ENCODE results near the gene SLC22A8. TPM values are rescaled to one million over a fixed set of nuclear protein-coding genes. Genes with fewer than 3 reads are reported as not detected.

SLC22A8 gene
- total RNA-seq, 2 donors from 2014 or later, result not detected

DNA sequence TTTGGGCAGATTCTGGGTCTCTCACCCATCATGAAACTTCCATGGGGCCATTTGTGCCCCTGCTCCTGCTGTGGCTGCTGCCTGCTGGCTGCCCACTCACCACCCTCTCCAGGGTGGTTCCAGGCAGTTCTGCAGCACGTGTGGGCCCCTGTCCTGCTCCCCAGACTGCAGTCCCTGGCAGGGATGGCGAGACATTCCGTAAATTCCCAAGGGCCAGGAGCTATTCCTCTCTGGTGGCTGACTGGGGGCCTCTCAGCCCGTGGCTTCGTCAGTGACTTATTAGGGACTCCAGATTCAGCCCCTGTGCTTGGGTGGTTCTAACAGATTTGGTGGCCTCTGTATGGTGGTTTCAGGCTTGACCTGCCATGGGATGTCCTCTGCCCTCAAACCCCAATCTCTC, 3.9 kb upstream of the SLC22A8 start:
- Histone ChIP-seq H3K4me3 (no peak overlapping the region), H3K36me3 (replicated peaks in 1 of 2; ENCODE audit: insufficient read depth in 1 of 2, low read depth in 2 of 2) (no peaks in the 10 kb centered on the region), H3K9me3 (no peaks in the 10 kb centered on the region), H3K27me3 (no peaks in the 10 kb centered on the region), H3K4me1 (no peaks in the 10 kb centered on the region), H3K27ac (no peak overlapping the region)
- WGBS, 2 donors, result 67 to 83% methylated on average over 1 to 5 of the region's 5 CpGs
- DNase-seq, result no peak
- intact Hi-C loops (cut with DNase I), result no loop called here
- ATAC-seq, result no peak
- no peak for TF ChIP-seq POLR2A (IDR thresholded peaks at IDR 0.05)
- TF ChIP-seq, protein P1, sequence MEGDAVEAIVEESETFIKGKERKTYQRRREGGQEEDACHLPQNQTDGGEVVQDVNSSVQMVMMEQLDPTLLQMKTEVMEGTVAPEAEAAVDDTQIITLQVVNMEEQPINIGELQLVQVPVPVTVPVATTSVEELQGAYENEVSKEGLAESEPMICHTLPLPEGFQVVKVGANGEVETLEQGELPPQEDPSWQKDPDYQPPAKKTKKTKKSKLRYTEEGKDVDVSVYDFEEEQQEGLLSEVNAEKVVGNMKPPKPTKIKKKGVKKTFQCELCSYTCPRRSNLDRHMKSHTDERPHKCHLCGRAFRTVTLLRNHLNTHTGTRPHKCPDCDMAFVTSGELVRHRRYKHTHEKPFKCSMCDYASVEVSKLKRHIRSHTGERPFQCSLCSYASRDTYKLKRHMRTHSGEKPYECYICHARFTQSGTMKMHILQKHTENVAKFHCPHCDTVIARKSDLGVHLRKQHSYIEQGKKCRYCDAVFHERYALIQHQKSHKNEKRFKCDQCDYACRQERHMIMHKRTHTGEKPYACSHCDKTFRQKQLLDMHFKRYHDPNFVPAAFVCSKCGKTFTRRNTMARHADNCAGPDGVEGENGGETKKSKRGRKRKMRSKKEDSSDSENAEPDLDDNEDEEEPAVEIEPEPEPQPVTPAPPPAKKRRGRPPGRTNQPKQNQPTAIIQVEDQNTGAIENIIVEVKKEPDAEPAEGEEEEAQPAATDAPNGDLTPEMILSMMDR (IDR thresholded peaks at IDR 0.05), result no peak

DNA sequence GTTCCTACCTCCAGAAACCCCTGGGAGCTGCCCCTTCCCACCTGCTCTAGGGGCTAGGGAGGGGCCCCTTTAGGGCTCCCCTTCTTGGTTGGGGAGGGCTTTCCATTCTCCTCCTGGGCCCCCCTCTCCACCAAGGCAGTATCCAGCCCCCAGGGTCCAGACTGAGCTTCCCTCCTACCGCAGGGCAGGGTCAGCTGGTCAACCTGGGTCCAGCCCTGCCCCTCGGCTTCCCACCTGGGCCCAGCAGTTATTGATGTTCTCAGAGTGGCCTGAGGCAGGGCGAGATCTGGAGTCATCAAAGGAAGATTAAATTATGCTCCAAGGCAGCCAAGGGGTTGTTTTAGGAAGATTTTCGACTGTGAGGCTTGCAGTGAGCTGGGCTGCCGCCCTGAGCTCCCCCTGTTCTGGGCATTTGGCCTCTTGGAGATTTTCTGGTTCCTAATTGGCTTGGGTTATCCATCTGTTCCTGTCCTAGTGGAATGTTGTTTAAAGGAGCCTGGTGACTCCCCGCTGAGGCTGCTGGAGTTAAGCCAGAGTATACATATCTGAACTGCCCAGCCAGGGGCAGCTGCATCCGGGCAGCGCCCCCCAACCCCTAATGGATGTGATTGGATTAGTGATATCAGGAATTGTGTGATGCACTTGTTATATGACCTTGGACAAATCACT, 1.8 kb upstream of the SLC22A8 start:
- H3K27ac ChIP-seq, result no peak overlapping the region
- no peaks in the 10 kb centered on the region for H3K36me3 ChIP-seq (replicated peaks in 1 of 2; ENCODE audit: insufficient read depth in 1 of 2, low read depth in 2 of 2)
- no peaks in the 10 kb centered on the region for H3K27me3 ChIP-seq
- H3K4me1 ChIP-seq, result no peaks in the 10 kb centered on the region
- TF ChIP-seq, protein P1 (IDR thresholded peaks at IDR 0.05), result no peak
- no peak for TF ChIP-seq POLR2A (IDR thresholded peaks at IDR 0.05)
- WGBS, 2 donors, result 22 to 41% methylated on average over 7 to 8 of the region's 8 CpGs
- DNase-seq (no peak), ATAC-seq (no peak)
- H3K4me3 ChIP-seq, result no peak overlapping the region
- intact Hi-C loops (cut with DNase I), result no loop called here
- no peaks in the 10 kb centered on the region for H3K9me3 ChIP-seq

GRCh38 chr11:63014408-63015055, 1.1 kb downstream of the SLC22A8 start:
- TF ChIP-seq POLR2A (IDR thresholded peaks at IDR 0.05), result no peak
- TF ChIP-seq, protein P1 (IDR thresholded peaks at IDR 0.05), result no peak
- Histone ChIP-seq H3K4me1 (no peaks in the 10 kb centered on the region), H3K27me3 (no peaks in the 10 kb centered on the region), H3K27ac (no peak overlapping the region), H3K4me3 (no peak overlapping the region), H3K36me3 (replicated peaks in 1 of 2; ENCODE audit: insufficient read depth in 1 of 2, low read depth in 2 of 2) (no peaks in the 10 kb centered on the region), H3K9me3 (no peaks in the 10 kb centered on the region)
- DNase-seq (no peak), ATAC-seq (no peak)
- WGBS, 2 donors, result 90% methylated on average over 8 to 13 of the region's 13 CpGs
- intact Hi-C loops (cut with DNase I), result no loop called here

DNA sequence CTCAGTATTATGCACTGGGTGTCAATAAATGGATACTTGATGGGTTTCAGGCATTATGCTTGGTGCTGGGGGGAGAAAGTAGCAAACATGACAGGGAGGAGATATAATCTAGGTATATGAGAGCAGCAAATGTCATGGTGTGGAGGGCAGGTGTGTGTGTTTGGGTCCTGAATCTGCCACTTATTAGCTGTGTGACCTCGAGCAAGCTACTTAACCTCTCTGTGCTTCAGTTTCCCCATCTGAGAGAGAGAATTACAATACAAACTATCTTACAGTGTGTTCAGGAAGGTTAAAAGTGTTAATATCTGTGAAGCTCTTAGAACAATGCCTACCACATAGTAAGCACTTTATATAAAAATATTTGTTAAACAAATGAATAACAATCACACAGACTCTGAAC, 2.8 kb downstream of the SLC22A8 start:
- intact Hi-C loops (cut with DNase I), result no loop called here
- ATAC-seq, result no peak

More for the DNA sequence above, 2.8 kb downstream of the SLC22A8 start:
- no peaks in the 10 kb centered on the region for H3K4me1 ChIP-seq
- 55 to 64% methylated on average over 1 of the region's 1 CpG for WGBS, 2 donors
- no peak overlapping the region for H3K27ac ChIP-seq
- H3K36me3 ChIP-seq (replicated peaks in 1 of 2; ENCODE audit: insufficient read depth in 1 of 2, low read depth in 2 of 2), result no peaks in the 10 kb centered on the region
- H3K9me3 ChIP-seq, result no peaks in the 10 kb centered on the region
- H3K27me3 ChIP-seq, result no peaks in the 10 kb centered on the region
- no peak for DNase-seq
- TF ChIP-seq, protein P1 (IDR thresholded peaks at IDR 0.05), result no peak
- no peak for TF ChIP-seq POLR2A (IDR thresholded peaks at IDR 0.05)
- H3K4me3 ChIP-seq, result no peak overlapping the region

Measured in body of pancreas (tissue), 4 donors.